ENCODE results near the gene OR51V1.
"Not testable (repeated sequence)": the region's sequence is repeated elsewhere in the genome, so short reads cannot be mapped to it uniquely, and the experiment has no call there.

OR51V1 gene

GRCh38 chr11:5200582-5200981 lies at the start of gene OR51V1:
Gene OR51V1 (minus strand): TSS chr11:5200682. CDS start chr11:5200682, 0 bp downstream.
- no peak for DNase-seq (ENCODE audit: low read depth)

- DNase-seq (ENCODE audit: low read depth), result not testable (repeated sequence)
These were observed 49.4 kb upstream of the OR51V1 start, which contains the start of gene HBG1 for GRCh38 chr11:5249807-5250396. Gene HBG1 (minus strand): TSS chr11:5249857. CDS start chr11:5249804, 53 bp downstream.

- not testable (repeated sequence) for DNase-seq (ENCODE audit: low read depth)
These were observed 48.0 kb upstream of the OR51V1 start for GRCh38 chr11:5248498-5248897.

- no peak for DNase-seq (ENCODE audit: low read depth)
These were observed 47.1 kb upstream of the OR51V1 start for GRCh38 chr11:5247472-5248192.

GRCh38 chr11:5246772-5247471 lies 46.4 kb upstream of the OR51V1 start:
- DNase-seq (ENCODE audit: low read depth), result no peak

GRCh38 chr11:5245155-5245554 lies 44.7 kb upstream of the OR51V1 start:
- DNase-seq (ENCODE audit: low read depth), result no peak

- no peak for DNase-seq (ENCODE audit: low read depth)
These were observed 43.3 kb upstream of the OR51V1 start for GRCh38 chr11:5243816-5244180.

GRCh38 chr11:5242933-5243815 lies 42.7 kb upstream of the OR51V1 start:
- no peak for DNase-seq (ENCODE audit: low read depth)

GRCh38 chr11:5242208-5242607 lies 41.7 kb upstream of the OR51V1 start:
- no peak for DNase-seq (ENCODE audit: low read depth)

GRCh38 chr11:5241458-5241857 lies 41.0 kb upstream of the OR51V1 start:
- DNase-seq (ENCODE audit: low read depth), result no peak

GRCh38 chr11:5240458-5240857 lies 40.0 kb upstream of the OR51V1 start:
- DNase-seq (ENCODE audit: low read depth), result no peak

GRCh38 chr11:5240056-5240455 lies 39.6 kb upstream of the OR51V1 start:
- DNase-seq (ENCODE audit: low read depth), result no peak

GRCh38 chr11:5239046-5239445 lies 38.6 kb upstream of the OR51V1 start:
- no peak for DNase-seq (ENCODE audit: low read depth)

GRCh38 chr11:5238486-5238885 lies 38.0 kb upstream of the OR51V1 start:
- no peak for DNase-seq (ENCODE audit: low read depth)

GRCh38 chr11:5237420-5237819 lies 36.9 kb upstream of the OR51V1 start:
- DNase-seq (ENCODE audit: low read depth), result no peak

GRCh38 chr11:5235364-5236095 lies 35.0 kb upstream of the OR51V1 start:
- no peak for DNase-seq (ENCODE audit: low read depth)

GRCh38 chr11:5234381-5234834 lies 33.9 kb upstream of the OR51V1 start, which contains the start of gene HBD:
Gene HBD (minus strand): TSS chr11:5234483. CDS start chr11:5234433, 50 bp downstream.
- DNase-seq (ENCODE audit: low read depth), result no peak

- DNase-seq (ENCODE audit: low read depth), result no peak
These were observed 32.8 kb upstream of the OR51V1 start for GRCh38 chr11:5233307-5233706.

- no peak for DNase-seq (ENCODE audit: low read depth)
These were observed 32.3 kb upstream of the OR51V1 start for GRCh38 chr11:5232821-5233220.

- no peak for DNase-seq (ENCODE audit: low read depth)
These were observed 31.7 kb upstream of the OR51V1 start for GRCh38 chr11:5232176-5232575.

GRCh38 chr11:5231111-5231510 lies 30.6 kb upstream of the OR51V1 start:
- DNase-seq (ENCODE audit: low read depth), result no peak

Data from stimulated activated CD8-positive, alpha-beta memory T cell treated with anti-CD3 and anti-CD28 coated beads, Interleukin-12 subunit alpha, Interleukin-12 subunit beta, amount 100 ng/mL, for 4 hours (primary cell).